HuH-7 (cell line): ENCODE measurements around the gene PPT1.
"Not testable (repeated sequence)": the region's sequence is repeated elsewhere in the genome, so short reads cannot be mapped to it uniquely, and the experiment has no call there.

ENCODE experiments used
- DNase-seq: peaks from one replicate; pipeline ENCODE4 v3.0.0; 2011; ENCODE audit warnings: low spot score

Gene PPT1

GRCh38 chr1:40056519-40057309 is 40.3 kb downstream of the PPT1 start:
- no peak for DNase-seq

- no peak for DNase-seq
Measured at GRCh38 chr1:40053138-40053887, 43.7 kb downstream of the PPT1 start.

GRCh38 chr1:40050863-40051262 is 46.2 kb downstream of the PPT1 start:
- no peak for DNase-seq

GRCh38 chr1:40049725-40050124 is 47.3 kb downstream of the PPT1 start:
- DNase-seq: no peak

GRCh38 chr1:40047769-40048168 is 49.3 kb downstream of the PPT1 start:
- DNase-seq: no peak

GRCh38 chr1:40047276-40047675 is 49.8 kb downstream of the PPT1 start:
- DNase-seq: no peak

GRCh38 chr1:40045766-40046165 is 51.3 kb downstream of the PPT1 start:
- DNase-seq: no peak

- no peak for DNase-seq
Measured at GRCh38 chr1:40045182-40045581, 51.9 kb downstream of the PPT1 start.

- DNase-seq: no peak
Measured at GRCh38 chr1:40044110-40044509, 52.9 kb downstream of the PPT1 start.

GRCh38 chr1:40042341-40042740 is 54.7 kb downstream of the PPT1 start:
- DNase-seq: no peak

GRCh38 chr1:40041466-40041838 is 55.6 kb downstream of the PPT1 start:
- DNase-seq: no peak

GRCh38 chr1:40040511-40041465 is 56.3 kb downstream of the PPT1 start, which contains the start of gene CAP1:
Gene CAP1, plus strand, starts transcription at chr1:40040729. Its CDS starts 18,618 bp downstream, at chr1:40059347.
- DNase-seq: peak; percentile 91

GRCh38 chr1:40039757-40040510 is 57.1 kb downstream of the PPT1 start:
- peak; percentile 67 for DNase-seq

- peak; percentile 16 for DNase-seq
Measured at GRCh38 chr1:40039245-40039756, 57.8 kb downstream of the PPT1 start.

- no peak for DNase-seq
Measured at GRCh38 chr1:40038697-40039096, 58.4 kb downstream of the PPT1 start.

GRCh38 chr1:40037254-40037653 is 59.8 kb downstream of the PPT1 start:
- DNase-seq: not testable (repeated sequence)

GRCh38 chr1:40036574-40036973 is 60.5 kb downstream of the PPT1 start:
- no peak for DNase-seq

- no peak for DNase-seq
Measured at GRCh38 chr1:40034869-40035268, 62.2 kb downstream of the PPT1 start.

- peak; percentile 50 for DNase-seq
Measured at GRCh38 chr1:40032240-40032891, 64.7 kb downstream of the PPT1 start.

- DNase-seq: no peak
Measured at GRCh38 chr1:40030528-40031135, 66.4 kb downstream of the PPT1 start.
